ENCODE measurements around the gene HDAC9.

The HDAC9 gene

DNA sequence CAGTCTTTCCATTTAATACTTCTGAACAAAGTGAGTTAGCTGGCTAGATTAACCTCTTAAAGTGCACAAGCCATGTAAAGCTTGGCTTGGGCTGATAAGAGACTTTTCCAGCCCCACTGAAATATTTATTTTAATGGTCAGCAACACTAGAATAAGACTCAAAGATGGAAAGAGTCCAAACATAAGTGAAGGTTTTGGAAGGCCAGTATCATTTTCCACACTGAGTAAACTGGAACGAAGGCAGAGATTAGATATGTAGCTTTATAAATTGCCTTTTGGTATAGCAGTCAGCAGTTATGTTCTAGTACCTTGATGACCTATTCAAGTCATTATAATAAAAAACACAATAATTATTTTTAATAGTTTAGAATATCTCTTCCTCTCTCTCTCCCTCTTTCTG lies 102.2 kb downstream of the HDAC9 start:
- DNase-seq: no peak

- DNase-seq: no peak
Observed at GRCh38 chr7:18607025-18607424, 111.5 kb downstream of the HDAC9 start.

GRCh38 chr7:18610331-18610948 lies 114.9 kb downstream of the HDAC9 start:
- no peak for DNase-seq

GRCh38 chr7:18614841-18615240 lies 119.3 kb downstream of the HDAC9 start:
- no peak for DNase-seq

- no peak for DNase-seq
Observed at GRCh38 chr7:18619311-18619710, 123.8 kb downstream of the HDAC9 start.

DNA sequence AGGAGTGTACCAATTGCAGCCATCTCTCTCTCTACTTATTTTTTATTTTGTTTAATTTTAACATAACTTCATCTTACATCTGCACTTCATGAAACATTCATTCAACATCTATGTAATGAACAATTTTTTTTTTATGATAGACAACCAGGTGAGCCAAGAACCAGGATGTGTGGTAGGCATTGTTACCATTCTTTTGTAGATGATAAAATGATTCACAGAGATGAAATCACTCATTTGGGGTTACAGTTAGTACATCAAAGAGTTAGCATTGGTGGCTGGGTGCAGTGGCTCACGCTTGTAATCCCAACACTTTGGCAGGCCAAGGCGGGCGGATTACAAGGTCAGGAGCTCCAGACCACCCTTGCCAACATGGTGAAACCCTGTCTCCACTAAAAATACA lies 127.8 kb downstream of the HDAC9 start:
- DNase-seq: no peak

DNA sequence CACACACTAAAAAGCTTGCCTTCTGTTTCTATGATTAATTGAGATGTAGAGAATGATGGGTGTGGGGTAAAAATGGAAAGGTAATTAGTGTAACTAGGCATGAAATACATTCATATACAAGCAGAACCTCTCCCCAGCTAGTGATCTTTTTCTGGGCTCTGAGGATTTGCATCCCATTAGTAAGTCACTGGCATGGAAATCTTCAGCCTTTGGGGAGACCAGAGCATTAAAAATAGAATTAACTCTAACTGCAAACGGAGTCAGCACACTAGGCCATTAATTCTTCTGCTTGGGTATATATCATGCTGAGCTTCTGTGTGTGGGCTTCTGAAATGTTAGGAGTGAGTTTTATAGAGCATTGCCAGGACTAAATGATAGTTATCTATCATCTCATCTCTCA lies 128.9 kb downstream of the HDAC9 start:
- no peak for DNase-seq

DNA sequence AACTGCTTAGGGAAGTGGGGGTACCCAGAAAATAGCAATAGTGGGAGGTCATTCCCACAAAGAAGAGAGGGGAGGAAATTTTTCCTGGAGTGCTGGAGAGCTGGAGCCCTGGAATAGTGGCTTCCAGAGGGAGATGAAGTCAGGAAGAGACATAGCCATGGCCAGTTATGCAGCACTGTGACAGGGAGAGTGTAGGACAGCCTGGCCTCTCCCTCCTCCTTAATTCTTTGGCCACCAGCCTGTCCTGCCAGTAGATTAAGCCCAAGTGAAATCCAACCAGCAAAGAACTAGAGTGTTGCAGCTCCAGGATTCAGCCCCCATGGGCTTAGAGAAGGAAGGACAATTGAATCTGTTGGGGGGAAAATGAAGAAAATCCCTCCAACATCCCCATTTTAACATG lies 130.5 kb downstream of the HDAC9 start:
- DNase-seq: no peak

- no peak for DNase-seq
Observed at GRCh38 chr7:18626717-18627116, 131.2 kb downstream of the HDAC9 start.

DNA sequence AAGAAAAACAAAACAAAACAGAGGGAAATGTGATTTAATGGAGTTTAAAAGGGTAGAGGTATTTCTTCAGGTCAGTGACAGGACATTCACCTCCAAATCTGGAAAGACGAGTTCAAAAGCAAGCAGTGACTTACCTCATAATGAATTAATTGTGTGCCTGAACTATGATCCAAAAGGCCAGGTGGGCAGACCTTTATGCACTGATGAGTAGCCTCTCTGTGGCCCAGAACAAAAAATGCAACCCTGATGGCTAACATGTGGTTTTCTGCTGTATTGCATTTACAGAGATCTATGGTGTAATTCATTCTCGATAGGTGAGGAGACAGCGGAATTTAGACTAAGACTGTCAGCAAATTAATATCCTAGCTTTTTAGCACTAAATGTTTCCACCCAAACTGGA lies 142.0 kb downstream of the HDAC9 start:
- no peak for DNase-seq

DNA sequence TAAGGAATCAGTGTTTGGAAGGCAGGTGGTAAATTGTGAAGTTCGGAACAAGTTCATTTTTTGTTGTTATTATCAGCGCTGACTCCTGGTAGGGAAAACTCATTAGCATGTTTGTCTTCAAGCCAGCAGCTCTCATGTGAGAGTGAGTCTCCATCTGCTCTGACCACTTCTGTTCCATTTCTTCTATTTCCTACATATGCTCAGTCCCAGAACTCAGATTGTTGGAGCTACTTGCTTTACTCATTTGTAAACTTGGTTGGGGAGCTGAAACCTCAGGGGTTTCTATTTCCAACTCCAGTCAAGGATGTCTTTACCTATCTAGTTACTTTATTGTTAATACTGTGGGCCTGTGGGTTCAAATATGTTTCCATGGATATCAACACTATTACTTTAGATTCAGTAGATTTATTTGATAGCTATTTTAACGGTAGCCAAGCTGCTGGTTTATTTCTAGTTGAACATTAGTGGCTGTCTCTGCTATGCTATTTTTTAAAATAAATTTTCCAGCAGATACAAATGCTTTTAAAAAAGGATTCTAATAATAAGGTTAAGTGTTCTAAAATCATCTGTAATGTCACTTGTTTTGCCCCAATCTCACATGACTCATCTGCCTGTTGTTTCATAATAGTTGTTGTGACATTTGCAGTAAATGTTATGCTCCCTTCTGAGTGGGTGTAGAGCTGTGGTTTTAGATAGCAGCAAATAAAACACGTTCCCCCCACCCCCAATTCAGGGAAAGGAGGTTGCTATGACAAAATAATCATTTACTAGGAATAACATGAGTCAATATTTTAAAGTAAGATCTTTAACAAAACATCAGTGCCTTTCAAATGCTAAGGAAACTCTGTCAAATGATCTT lies 143.3 kb downstream of the HDAC9 start:
- DNase-seq: no peak

DNA sequence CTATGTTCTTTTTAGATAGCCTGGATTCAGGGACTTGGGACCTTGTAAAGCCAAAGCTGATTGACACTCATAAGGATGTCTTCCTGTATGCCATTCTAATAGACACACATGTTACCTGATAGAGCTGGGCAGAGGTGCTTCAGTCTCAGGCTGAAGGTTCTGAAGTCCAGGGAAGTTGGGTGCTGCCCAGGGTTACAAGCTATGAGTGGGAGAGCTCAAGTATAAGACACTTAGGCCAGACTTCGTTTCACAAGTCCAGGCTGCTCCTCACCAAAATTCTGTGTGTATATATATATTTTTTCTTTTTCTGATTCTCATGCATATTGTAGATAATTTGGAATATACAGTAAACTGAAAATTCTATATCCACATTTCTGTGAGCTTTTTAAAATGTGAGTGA lies 144.2 kb downstream of the HDAC9 start:
- no peak for DNase-seq

DNA sequence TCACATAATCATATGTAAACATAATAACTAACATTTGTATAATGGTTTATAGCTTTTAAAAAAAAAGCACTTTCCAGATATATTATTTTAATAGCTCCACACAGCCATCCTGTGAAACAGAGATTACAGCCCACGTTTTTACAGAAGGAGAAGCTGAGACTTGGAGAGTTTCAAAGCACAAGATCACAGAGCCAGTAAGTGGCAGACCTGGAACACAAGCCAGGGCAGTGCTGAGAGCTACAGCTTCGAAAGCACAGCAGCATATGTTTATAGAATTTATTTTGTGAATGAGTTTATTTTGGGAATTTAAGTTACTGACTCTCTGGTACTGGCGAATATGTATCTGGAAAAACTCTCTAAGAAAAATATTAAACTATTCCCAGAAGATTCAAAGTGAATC lies 149.4 kb downstream of the HDAC9 start:
- no peak for DNase-seq

- DNase-seq: no peak
Observed at GRCh38 chr7:18647582-18647981, 152.0 kb downstream of the HDAC9 start.

DNA sequence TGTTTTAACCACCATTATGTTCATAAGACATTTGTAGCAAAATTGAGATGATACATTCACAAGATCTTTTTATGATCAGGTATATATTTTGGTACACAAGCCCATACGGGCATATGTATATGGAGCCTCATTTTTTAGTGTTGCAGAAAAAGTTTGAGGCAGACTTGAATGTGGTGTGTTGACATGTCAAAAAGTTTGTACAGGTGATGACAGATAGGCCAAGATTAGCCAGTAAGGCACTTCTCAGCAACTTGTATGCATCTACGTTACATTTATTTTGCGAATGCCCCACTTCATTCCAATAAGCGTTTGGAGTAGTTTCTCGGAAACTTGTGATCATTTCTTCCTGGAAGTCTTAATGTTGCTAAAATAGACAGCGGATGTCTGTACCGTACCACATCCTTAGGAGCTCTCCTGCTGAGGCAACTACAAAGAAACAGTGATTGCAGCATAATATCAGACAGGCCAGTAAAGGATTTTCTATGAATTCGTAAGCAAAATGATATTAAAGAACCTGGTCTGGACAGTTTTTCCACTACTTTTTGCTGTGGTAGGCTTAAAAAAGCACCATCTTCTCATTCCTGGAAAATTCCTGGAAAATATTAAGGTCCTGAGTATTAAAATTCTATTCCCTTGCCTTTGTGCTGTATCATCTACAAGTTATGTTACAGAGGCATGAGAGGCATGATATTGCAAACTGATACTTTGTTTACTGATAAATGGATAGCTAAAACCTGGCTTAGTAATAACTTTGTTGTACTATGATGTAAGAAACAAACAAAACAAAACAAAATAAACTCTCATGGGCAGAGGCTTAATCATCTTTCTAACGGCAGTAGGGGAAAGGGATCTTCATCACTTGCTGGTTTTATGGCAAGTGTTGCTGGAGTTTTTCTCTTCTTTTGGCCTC lies 153.6 kb downstream of the HDAC9 start:
- no peak for DNase-seq

GRCh38 chr7:18653381-18654155 lies 158.0 kb downstream of the HDAC9 start:
- no peak for DNase-seq

- DNase-seq: no peak
Observed at GRCh38 chr7:18654709-18655108, 159.2 kb downstream of the HDAC9 start.

DNA sequence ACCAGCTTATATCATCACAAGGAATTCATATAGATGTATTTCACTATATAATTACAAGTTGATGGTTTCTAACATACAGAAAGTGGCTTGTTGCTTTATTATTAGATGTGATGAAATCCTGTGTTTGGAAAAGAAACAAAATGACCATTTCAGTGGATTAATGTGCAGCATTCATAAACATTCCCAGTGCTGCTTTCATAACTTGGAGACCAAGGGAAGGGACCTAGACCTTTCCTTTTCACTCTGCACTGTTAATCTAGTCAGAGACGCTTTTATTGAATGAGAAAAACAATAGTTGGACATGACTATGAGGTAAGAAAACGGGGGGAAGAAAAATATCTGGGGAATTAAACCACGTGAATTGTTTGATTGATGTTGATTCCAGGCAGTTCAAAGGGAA lies 160.0 kb downstream of the HDAC9 start:
- DNase-seq: no peak

GRCh38 chr7:18655912-18656311 lies 160.4 kb downstream of the HDAC9 start:
- no peak for DNase-seq

GRCh38 chr7:18656362-18656761 lies 160.8 kb downstream of the HDAC9 start:
- no peak for DNase-seq

DNA sequence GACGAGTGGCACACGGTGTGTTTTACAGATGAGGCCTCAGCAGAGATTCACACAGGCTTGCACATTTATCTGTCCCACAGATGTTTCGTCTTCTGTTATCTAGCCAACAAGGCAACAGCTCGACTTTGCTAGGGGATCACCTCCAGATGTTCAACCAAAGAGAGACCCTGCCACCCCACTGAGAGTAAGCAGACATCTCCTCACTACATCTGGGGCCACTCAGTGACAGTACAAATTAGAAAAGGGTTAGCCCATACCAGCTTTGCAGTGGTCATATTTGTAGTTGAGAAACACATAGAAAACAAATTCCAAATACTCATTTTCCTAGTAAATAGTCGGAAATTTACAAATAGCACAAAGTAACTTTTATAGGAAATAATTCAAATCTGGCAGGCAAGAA lies 164.2 kb downstream of the HDAC9 start:
- no peak for DNase-seq

- no peak for DNase-seq
Observed at GRCh38 chr7:18663321-18663720, 167.8 kb downstream of the HDAC9 start.

All from NCI-H2171 (cell line).